Naive thymus-derived CD4-positive, alpha-beta T cell (primary cell): ENCODE data around the gene RUNDC3A. TPM values are rescaled to one million over a fixed set of nuclear protein-coding genes. Genes with fewer than 3 reads are reported as not detected.
A peak's percentile ranks its signal among the peaks of the same experiment; 100 is the strongest.

Experiments used
- ATAC-seq: fragments of 150-1000 bp; cut with Tn5 transposase; 2 replicates; pipeline ENCODE4 v1.10.0; 2021; ENCODE audit warnings: mild to moderate bottlenecking, moderate library complexity
- CTCF ChIA-PET: fragments of 350-600 bp; sonication (Branson Sonifier 250); formaldehyde crosslinking; loops from one replicate; lab custom pipeline; 2021; ENCODE audit warnings: antibody characterized with exemption; lab: Charles Lee
- POLR2A ChIA-PET: fragments of 350-600 bp; sonication (Branson Sonifier 250); formaldehyde crosslinking; loops from one replicate; lab custom pipeline; 2021; ENCODE audit warnings: antibody characterized with exemption, inconsistent platforms; lab: Charles Lee
- DNase-seq, 9 donors: peaks; one replicate each; pipeline versions ENCODE4 v3.0.0 to v3.0.0-alpha.2; 2020 to 2022; ENCODE audit warnings: mixed read lengths in 1 of 9
- H3K27ac ChIP-seq: one replicate; pipeline ENCODE4 v1.7.0; 2013; ENCODE audit warnings: mild to moderate bottlenecking, low read depth, low read length, moderate library complexity
- H3K27me3 ChIP-seq, 2 donors: one replicate each; pipeline ENCODE4 v1.7.0; 2013; ENCODE audit warnings: low read length in 2 of 2, mild to moderate bottlenecking in 2 of 2, moderate library complexity in 2 of 2; ENCODE audit not compliant: control insufficient read depth in 2 of 2, insufficient read depth in 2 of 2
- H3K36me3 ChIP-seq, 3 experiments: 1 replicate in 2 of 3; 2 replicates in 1 of 3; pipeline ENCODE4 v1.7.0; 2013; ENCODE audit warnings: low read length in 3 of 3, mild to moderate bottlenecking in 3 of 3, moderate library complexity in 1 of 3; ENCODE audit not compliant: insufficient read depth in 3 of 3, control insufficient read depth in 2 of 3
- H3K4me1 ChIP-seq, 2 donors: one replicate each; pipeline ENCODE4 v1.7.0; 2013; ENCODE audit warnings: low read length in 2 of 2, mild to moderate bottlenecking in 2 of 2, moderate library complexity in 1 of 2; ENCODE audit not compliant: control insufficient read depth in 2 of 2, insufficient read depth in 2 of 2
- H3K4me3 ChIP-seq: 2 replicates; pipeline ENCODE4 v1.7.0; 2013; ENCODE audit warnings: mild to moderate bottlenecking, low read length
- H3K9me3 ChIP-seq, 3 experiments: 1 replicate in 2 of 3; 2 replicates in 1 of 3; pipeline ENCODE4 v1.7.0; 2013; ENCODE audit warnings: low read length in 3 of 3; ENCODE audit not compliant: control insufficient read depth in 2 of 3
- H3K27ac Mint-ChIP-seq, 9 donors: one replicate each; pipeline ENCODE4 v1.8.0; 2020 to 2022; ENCODE audit warnings: mixed read lengths in 9 of 9, mild to moderate bottlenecking in 8 of 9, moderate library complexity in 5 of 9, inconsistent platforms in 2 of 9
- H3K27me3 Mint-ChIP-seq, 5 donors: one replicate each; pipeline ENCODE4 v1.8.0; 2021 to 2022; ENCODE audit warnings: mixed read lengths in 5 of 5, mild to moderate bottlenecking in 1 of 5
- H3K36me3 Mint-ChIP-seq, 5 donors: one replicate each; pipeline ENCODE4 v1.8.0; 2020 to 2022; ENCODE audit warnings: mixed read lengths in 5 of 5, mild to moderate bottlenecking in 3 of 5, inconsistent platforms in 1 of 5
- H3K4me1 Mint-ChIP-seq, 7 donors: one replicate each; pipeline ENCODE4 v1.8.0; 2020 to 2022; ENCODE audit warnings: mixed read lengths in 7 of 7, mild to moderate bottlenecking in 3 of 7, inconsistent platforms in 1 of 7
- H3K4me3 Mint-ChIP-seq, 10 donors: one replicate each; pipeline ENCODE4 v1.8.0; 2020 to 2022; ENCODE audit warnings: mild to moderate bottlenecking in 10 of 10, mixed read lengths in 10 of 10, moderate library complexity in 6 of 10, inconsistent platforms in 2 of 10
- H3K9me3 Mint-ChIP-seq, 11 donors: one replicate each; pipeline ENCODE4 v1.8.0; 2020 to 2022; ENCODE audit warnings: mixed read lengths in 11 of 11, mild to moderate bottlenecking in 4 of 11, inconsistent platforms in 1 of 11, moderate library complexity in 1 of 11
- intact Hi-C, 2 donors: fragments of 100-400 bp; cut with micrococcal nuclease; formaldehyde crosslinking; loops; one replicate each; pipeline ENCODE4 v1.15.1; 2023
- polyA plus RNA-seq, 2 donors: library from polyadenylated mRNA; unstranded; fragments of 300-500 nt; fragmentation: Illumina TruSeq; gene quantifications; one replicate each; pipeline ENCODE4 v1.2.3, GENCODE V29; 2021
- total RNA-seq, 6 experiments: library from RNA in 5 of 6; stranded (reverse) in 5 of 6; gene quantifications; 1 replicate in 5 of 6; 2 replicates in 1 of 6; pipeline ENCODE4 v1.2.3 and lab custom pipeline; 2021 to 2026

Gene RUNDC3A
- total and polyA plus RNA-seq, 7 experiments from 2014 or later = 0.08 to 0.22 TPM; not detected in 5

DNA sequence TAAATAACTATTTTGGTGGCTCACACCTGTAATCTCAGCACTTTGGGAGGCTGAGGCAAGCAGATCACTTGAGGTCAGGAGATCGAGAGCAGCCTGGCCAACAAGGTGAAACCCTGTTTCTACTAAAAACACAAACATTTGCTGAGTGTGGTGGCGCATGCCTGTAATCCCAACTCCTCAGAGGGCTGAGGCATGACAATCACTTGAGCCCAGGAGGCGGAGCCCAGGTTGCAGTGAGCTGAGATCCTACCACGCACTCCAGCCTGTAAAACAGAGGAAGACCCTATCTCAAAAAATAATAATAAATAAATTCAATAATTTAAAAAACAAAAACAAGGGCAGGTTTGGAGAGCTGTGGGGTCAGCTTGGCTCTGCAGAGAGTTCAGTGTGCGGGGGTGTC, 34.8 kb upstream of the RUNDC3A start:
- Histone ChIP-seq H3K4me1 (no peaks in the 10 kb centered on the region), H3K36me3 (no peaks in the 10 kb centered on the region), H3K27ac (no peak overlapping the region), H3K9me3 (no peaks in the 10 kb centered on the region), H3K27me3 (no peaks in the 10 kb centered on the region), H3K4me3 (no peak overlapping the region)
- H3K9me3 Mint-ChIP-seq = no peaks in the 10 kb centered on the region
- DNase-seq (no peak), ATAC-seq (no peak)
- intact Hi-C loops = no loop called here
- H3K4me3 Mint-ChIP-seq = no peak overlapping the region
- peaks cover 0 to 2% (median 0%) of the 10 kb centered on the region in 7 donors for H3K4me1 Mint-ChIP-seq
- CTCF ChIA-PET = interaction anchor here (0.7 kb wide), 1 partner anchor 981 kb away, joined by 6 read pairs; no protein-coding TSS in a partner anchor
- no peaks in the 10 kb centered on the region for H3K36me3 Mint-ChIP-seq
- H3K27ac Mint-ChIP-seq = no peak overlapping the region
- POLR2A ChIA-PET = interaction anchor here (0.7 kb wide), 1 partner anchor 17 kb away, joined by 4 read pairs; no protein-coding TSS in a partner anchor
- H3K27me3 Mint-ChIP-seq = peaks cover 0 to 19% (median 0%) of the 10 kb centered on the region in 5 donors

DNA sequence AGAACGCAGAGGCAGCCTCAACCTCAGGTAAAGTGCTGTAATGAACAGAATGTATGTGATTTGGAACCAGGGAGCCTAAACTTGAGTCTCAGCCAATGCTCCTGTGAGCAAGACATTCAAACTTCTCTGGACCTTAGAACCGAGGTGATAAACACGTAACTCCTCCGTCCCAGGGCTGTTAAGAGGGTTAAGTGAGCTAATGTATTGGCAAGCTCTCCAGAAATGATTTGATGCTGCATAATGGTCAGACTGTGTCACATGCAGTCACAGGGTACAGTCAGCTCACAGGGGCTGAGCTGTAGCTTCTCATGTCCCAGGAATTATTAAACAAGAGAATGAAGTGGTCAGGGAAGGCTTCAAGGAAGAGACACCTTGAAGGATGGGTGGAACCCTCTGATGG, 30.4 kb upstream of the RUNDC3A start:
- intact Hi-C loops = no loop called here
- ATAC-seq = no peak
- H3K4me1 Mint-ChIP-seq = peaks cover 0 to 16% (median 0%) of the 10 kb centered on the region in 7 donors
- ChIA-PET POLR2A (no interaction called here), CTCF (interaction anchor here (0.5 kb wide), 1 partner anchor 39 kb away, joined by 3 read pairs; no protein-coding TSS in a partner anchor)
- Histone ChIP-seq H3K27me3 (no peaks in the 10 kb centered on the region), H3K4me3 (no peak overlapping the region), H3K9me3 (no peaks in the 10 kb centered on the region), H3K27ac (no peak overlapping the region), H3K4me1 (no peaks in the 10 kb centered on the region), H3K36me3 (no peaks in the 10 kb centered on the region)
- peaks cover 0 to 22% (median 5%) of the 10 kb centered on the region in 5 donors for H3K27me3 Mint-ChIP-seq
- no peak overlapping the region for H3K4me3 Mint-ChIP-seq
- no peak for DNase-seq
- no peaks in the 10 kb centered on the region for H3K36me3 Mint-ChIP-seq
- H3K9me3 Mint-ChIP-seq = no peaks in the 10 kb centered on the region
- H3K27ac Mint-ChIP-seq = peak overlapping the region in 1 of 9 donors; percentile 87

DNA sequence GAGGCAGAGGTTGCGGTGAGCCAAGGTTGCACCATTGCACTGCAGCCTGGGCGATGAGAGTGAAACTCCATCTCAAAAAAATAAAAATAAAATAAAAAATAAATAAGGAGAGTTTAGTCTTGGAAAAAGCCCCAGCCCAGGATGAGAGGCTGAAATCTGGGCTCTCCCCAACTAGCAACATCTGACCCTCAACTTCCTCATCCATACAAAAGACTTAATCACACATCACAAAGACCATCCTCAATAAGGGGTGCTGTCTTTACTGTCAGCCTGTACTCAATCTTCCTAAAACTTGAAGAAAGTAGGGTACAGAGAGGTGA, 29.1 kb upstream of the RUNDC3A start:
- ChIA-PET CTCF (interaction anchor here (0.6 kb wide), 1 partner anchor 25 kb away, joined by 3 read pairs; no protein-coding TSS in a partner anchor), POLR2A (no interaction called here)
- Histone ChIP-seq H3K9me3 (no peaks in the 10 kb centered on the region), H3K27me3 (no peaks in the 10 kb centered on the region), H3K27ac (no peak overlapping the region), H3K4me1 (no peaks in the 10 kb centered on the region), H3K36me3 (no peaks in the 10 kb centered on the region), H3K4me3 (no peak overlapping the region)
- Mint-ChIP-seq H3K27me3 (peaks cover 0 to 19% (median 4%) of the 10 kb centered on the region in 5 donors), H3K9me3 (no peaks in the 10 kb centered on the region), H3K27ac (peak overlapping the region in 1 of 9 donors; percentile 36), H3K4me3 (no peak overlapping the region), H3K4me1 (peaks cover 0 to 15% (median 0%) of the 10 kb centered on the region in 7 donors), H3K36me3 (no peaks in the 10 kb centered on the region)
- ATAC-seq = peak; percentile 49
- intact Hi-C loops = no loop called here
- DNase-seq = no peak

DNA sequence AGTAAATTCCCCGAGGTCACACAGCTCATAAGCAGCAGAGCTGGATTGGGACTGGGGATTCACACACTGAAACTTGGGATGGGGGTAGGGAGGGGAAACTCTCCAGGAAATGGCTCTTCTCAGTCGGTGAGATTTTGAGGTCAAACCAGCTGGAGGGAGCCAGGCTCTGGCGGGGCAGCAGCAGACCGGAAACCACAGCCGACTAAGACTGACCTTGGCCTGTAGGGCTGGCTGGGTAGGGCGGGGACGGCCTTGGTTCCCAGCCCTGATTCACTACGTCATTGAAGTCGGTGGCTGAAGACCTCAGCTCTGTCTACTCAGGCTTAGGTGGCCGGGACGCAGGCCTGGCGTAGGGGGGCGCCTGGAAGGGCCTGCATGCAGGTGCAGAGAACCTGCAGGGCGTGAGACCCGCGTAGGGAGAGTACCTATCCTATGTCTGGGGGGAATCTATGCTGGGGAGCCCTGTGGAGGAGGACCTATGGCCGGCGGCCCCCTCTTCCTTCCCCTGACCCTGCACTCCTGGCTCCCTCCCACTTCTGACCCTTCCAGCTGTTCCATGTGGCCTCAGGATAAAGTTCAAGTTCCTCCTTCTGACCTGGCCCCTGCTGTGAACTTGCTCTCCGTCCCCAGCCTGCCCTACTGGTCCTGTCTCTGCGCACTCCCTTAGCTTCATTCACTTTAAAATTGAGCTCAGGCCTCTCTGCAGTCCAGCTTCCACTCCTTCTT, 28.6 kb upstream of the RUNDC3A start:
- peak; percentile 96 for ATAC-seq
- peaks cover 0 to 15% (median 0%) of the 10 kb centered on the region in 7 donors for H3K4me1 Mint-ChIP-seq
- H3K9me3 Mint-ChIP-seq = no peaks in the 10 kb centered on the region
- no peak overlapping the region for H3K4me3 Mint-ChIP-seq
- POLR2A ChIA-PET = no interaction called here
- intact Hi-C loops = no loop called here
- Histone ChIP-seq H3K27ac (no peak overlapping the region), H3K27me3 (no peaks in the 10 kb centered on the region), H3K4me3 (no peak overlapping the region), H3K9me3 (no peaks in the 10 kb centered on the region), H3K4me1 (no peaks in the 10 kb centered on the region), H3K36me3 (no peaks in the 10 kb centered on the region)
- CTCF ChIA-PET = interaction anchor here (0.6 kb wide), 1 partner anchor 24 kb away, joined by 3 read pairs; no protein-coding TSS in a partner anchor
- peak in 1 of 9 donors; percentile 15 for DNase-seq
- H3K27me3 Mint-ChIP-seq = peaks cover 0 to 18% (median 2%) of the 10 kb centered on the region in 5 donors
- H3K36me3 Mint-ChIP-seq = no peaks in the 10 kb centered on the region
- peak overlapping the region in 2 of 9 donors; percentile 32 to 36 for H3K27ac Mint-ChIP-seq

DNA sequence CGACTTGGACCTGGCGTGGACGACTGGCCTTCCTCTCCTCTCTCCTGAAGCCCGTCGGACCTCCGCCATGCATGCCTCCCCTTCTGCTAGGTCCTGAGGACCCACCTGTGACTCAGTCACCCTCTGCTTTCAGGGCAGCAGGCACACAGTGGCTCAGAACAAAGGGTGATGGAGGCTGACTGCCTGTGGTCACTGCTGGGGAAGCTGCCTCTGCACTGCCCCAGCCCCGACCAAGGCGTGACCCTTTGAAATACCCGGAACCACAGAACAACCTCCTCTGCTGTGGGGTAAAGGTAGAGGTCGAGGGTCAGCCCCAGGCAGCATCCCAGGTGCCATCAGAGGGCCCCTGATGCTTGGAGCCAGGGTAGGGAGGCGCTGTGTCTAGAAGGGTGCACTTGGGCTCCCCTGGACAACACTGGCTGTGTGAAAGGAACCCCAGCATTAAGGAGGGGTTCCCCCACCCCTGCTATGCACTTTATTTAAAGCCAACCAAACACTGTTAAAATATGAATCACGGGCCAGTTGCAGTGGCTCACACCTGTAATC, 27.9 kb upstream of the RUNDC3A start:
- Histone ChIP-seq H3K4me3 (no peak overlapping the region), H3K9me3 (no peaks in the 10 kb centered on the region), H3K4me1 (no peaks in the 10 kb centered on the region), H3K36me3 (no peaks in the 10 kb centered on the region), H3K27ac (no peak overlapping the region), H3K27me3 (no peaks in the 10 kb centered on the region)
- Mint-ChIP-seq H3K36me3 (no peaks in the 10 kb centered on the region), H3K9me3 (no peaks in the 10 kb centered on the region), H3K27me3 (peaks cover 0 to 12% (median 0%) of the 10 kb centered on the region in 5 donors), H3K4me3 (no peak overlapping the region), H3K27ac (peak overlapping the region in 1 of 9 donors; percentile 32), H3K4me1 (peaks cover 0 to 15% (median 0%) of the 10 kb centered on the region in 7 donors)
- POLR2A ChIA-PET = no interaction called here
- CTCF ChIA-PET = no interaction called here
- ATAC-seq (no peak), DNase-seq (no peak)
- intact Hi-C loops = no loop called here

DNA sequence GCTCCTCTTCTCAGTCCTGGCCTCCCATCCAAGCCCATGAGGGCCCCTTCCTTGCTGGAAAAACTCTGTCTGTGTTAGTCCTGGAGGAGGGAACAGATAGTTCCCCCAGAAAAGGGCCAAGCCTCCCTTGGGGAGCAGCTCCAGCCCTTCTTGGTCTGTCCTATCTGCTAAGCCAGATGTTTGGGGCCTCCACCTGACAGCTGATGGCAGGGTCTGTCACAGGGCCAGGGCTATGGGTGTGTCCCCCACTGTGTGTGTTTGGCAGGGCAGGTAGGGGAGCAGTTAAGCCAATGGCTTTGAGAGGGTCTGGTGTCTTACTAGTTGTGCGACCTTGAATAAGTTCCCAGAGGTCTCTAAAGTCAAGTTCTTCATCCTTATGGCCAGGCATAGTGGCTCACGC, 26.8 kb upstream of the RUNDC3A start:
- H3K4me3 ChIP-seq = no peak overlapping the region
- Mint-ChIP-seq H3K4me1 (peaks cover 0 to 15% (median 0%) of the 10 kb centered on the region in 7 donors), H3K36me3 (no peaks in the 10 kb centered on the region), H3K9me3 (no peaks in the 10 kb centered on the region), H3K27me3 (peaks cover 0 to 12% (median 0%) of the 10 kb centered on the region in 5 donors), H3K27ac (no peak overlapping the region), H3K4me3 (no peak overlapping the region)
- H3K9me3 ChIP-seq = no peaks in the 10 kb centered on the region
- ChIA-PET POLR2A (no interaction called here), CTCF (interaction anchor here (0.7 kb wide), 1 partner anchor 71 kb away, joined by 3 read pairs; no protein-coding TSS in a partner anchor)
- no peak for ATAC-seq
- no peak overlapping the region for H3K27ac ChIP-seq
- intact Hi-C loops = no loop called here
- no peaks in the 10 kb centered on the region for H3K4me1 ChIP-seq
- no peaks in the 10 kb centered on the region for H3K36me3 ChIP-seq
- H3K27me3 ChIP-seq = no peaks in the 10 kb centered on the region
- DNase-seq = no peak
